Embryonic facial prominence (tissue), 1 donor: ENCODE results near the gene ARMH3.

Experiments used
- DNase-seq: peaks from one replicate; pipeline ENCODE4 v3.0.0-alpha.2; 2016; ENCODE audit errors: extremely low spot score

Gene ARMH3

GRCh38 chr10:101939008-101939648 is 116.8 kb downstream of the ARMH3 start:
- DNase-seq = no peak

GRCh38 chr10:101938305-101939007 is 117.5 kb downstream of the ARMH3 start:
- DNase-seq = no peak

- DNase-seq = no peak
Measured at GRCh38 chr10:101935431-101935830, 120.5 kb downstream of the ARMH3 start.

GRCh38 chr10:101934686-101935305 is 121.2 kb downstream of the ARMH3 start:
- DNase-seq = no peak

- DNase-seq = no peak
Measured at GRCh38 chr10:101933976-101934375, 122.0 kb downstream of the ARMH3 start.

GRCh38 chr10:101932183-101932582 is 123.8 kb downstream of the ARMH3 start:
- no peak for DNase-seq

GRCh38 chr10:101925027-101925426 is 130.9 kb downstream of the ARMH3 start:
- DNase-seq = no peak

- DNase-seq = no peak
Measured at GRCh38 chr10:101923256-101923655, 132.7 kb downstream of the ARMH3 start.

GRCh38 chr10:101922846-101923245 is 133.1 kb downstream of the ARMH3 start:
- DNase-seq = no peak

GRCh38 chr10:101920546-101920945 is 135.4 kb downstream of the ARMH3 start:
- no peak for DNase-seq

GRCh38 chr10:101919026-101919770 is 136.8 kb downstream of the ARMH3 start:
- no peak for DNase-seq

- DNase-seq = no peak
Measured at GRCh38 chr10:101912561-101913179, 143.3 kb downstream of the ARMH3 start.

- DNase-seq = no peak
Measured at GRCh38 chr10:101906586-101907183, 149.3 kb downstream of the ARMH3 start.

- no peak for DNase-seq
Measured at GRCh38 chr10:101905251-101905650, 150.7 kb downstream of the ARMH3 start.

- DNase-seq = no peak
Measured at GRCh38 chr10:101903827-101904550, 152.0 kb downstream of the ARMH3 start.

- no peak for DNase-seq
Measured at GRCh38 chr10:101902820-101903145, 153.2 kb downstream of the ARMH3 start.

GRCh38 chr10:101902032-101902819 is 153.7 kb downstream of the ARMH3 start:
- no peak for DNase-seq

GRCh38 chr10:101901340-101901739 is 154.6 kb downstream of the ARMH3 start:
- DNase-seq = no peak

GRCh38 chr10:101897633-101898032 is 158.3 kb downstream of the ARMH3 start:
- DNase-seq = no peak

GRCh38 chr10:101896225-101896877 is 159.6 kb downstream of the ARMH3 start:
- no peak for DNase-seq
